Stimulated activated CD8-positive, alpha-beta memory T cell treated with anti-CD3 and anti-CD28 coated beads, Interleukin-15, amount 100 ng/mL, for 4 hours (primary cell): ENCODE data around the gene FGF8.
"Not testable (repeated sequence)": the region's sequence is repeated elsewhere in the genome, so short reads cannot be mapped to it uniquely, and the experiment has no call there.

Source experiments
- DNase-seq, 2 donors: peaks; one replicate each; pipeline ENCODE4 v3.0.0-alpha.2; 2020; ENCODE audit warnings: low read depth in 2 of 2

FGF8 gene

DNA sequence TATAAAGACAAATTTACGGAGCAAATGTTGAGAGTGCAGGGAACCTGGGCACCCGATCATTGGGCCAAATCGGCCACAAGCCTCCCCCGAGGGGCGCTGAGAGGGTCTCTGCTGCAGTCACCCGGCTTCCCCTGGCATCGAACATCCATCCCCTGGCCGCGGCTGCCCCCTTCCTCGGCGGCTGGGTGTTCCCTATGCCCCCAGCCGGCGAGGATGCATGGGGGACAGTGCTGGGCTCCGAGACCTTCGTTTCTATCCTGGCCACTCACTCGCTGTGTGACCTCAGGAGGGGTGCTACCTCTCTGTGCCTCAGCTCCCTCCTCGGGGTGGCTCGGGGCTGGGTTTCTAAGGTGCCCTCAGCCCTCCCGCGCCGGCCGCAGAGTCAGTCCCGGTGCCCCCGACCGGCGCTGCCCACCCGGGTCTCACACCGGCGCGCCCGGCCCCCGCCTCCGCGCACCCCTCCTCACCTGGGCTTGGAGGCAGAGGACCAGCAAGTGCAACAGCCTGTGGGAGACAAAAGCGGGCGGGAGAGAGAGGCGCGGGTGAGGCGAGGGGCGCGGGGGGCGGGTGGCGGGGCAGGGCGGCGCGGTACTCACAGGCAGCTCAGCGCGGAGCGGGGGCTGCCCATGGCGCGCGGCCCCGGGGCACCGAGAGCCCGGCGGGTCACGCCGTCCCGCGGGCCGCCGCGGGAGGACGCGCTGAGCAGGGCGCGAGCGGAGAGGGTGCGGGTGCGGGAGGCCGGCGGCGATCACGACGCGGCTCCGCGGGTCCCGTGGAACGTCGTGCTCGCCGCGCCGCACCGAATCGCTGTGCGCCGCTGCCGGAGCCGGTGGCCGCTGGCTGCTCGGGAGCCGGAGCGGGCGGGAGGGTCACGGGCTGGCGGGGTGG, at the start of gene FGF8:
TSS of gene FGF8 (minus strand) at position 842 of the 888 bp plus-strand sequence. CDS start at position 628, 214 bp downstream.
- DNase-seq = no peak

GRCh38 chr10:101824736-101825135, 48.8 kb upstream of the FGF8 start:
- DNase-seq = no peak

DNA sequence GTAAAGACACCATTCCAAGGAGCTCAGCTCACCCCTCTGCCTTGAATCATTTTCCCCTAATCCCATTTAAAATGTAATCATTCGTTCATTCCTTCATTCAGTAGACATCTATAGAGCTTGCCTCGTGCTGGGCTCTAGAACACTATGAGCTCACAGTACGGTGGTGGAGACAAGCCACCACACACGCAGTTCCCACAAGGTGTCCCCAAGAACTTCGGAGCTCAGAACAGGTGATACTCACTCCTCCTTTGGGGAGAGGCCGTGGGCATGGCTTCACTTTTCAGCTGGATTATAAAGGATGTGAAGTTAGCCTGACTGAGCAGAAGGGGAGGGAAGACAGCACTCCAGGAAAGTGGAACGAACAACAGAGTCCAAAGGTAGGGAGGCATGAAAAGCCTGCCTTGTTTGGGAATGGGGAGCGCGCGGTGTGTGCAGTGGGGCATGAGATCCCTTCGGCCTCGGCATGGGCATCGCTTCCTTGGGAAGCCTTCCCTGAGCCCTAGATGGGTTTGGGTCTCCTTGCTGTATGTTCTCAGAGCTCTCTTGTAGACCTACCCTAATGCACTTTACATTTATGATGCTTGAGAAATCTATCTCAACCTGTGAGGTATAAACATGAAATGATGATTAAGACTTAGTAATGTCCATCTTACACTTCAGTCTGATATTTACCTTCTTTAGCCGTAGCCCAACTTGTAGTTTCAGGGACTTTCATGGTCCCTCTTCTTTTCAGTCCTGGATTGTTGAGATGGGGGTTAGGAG, 43.1 kb upstream of the FGF8 start:
- no peak for DNase-seq

- DNase-seq = peak; percentile 95 to 99
Observed at GRCh38 chr10:101818119-101818871, 42.4 kb upstream of the FGF8 start, which contains the start of gene OGA. Gene OGA, minus strand, starts transcription at chr10:101818444. Its CDS starts 422 bp downstream, at chr10:101818022.

- no peak for DNase-seq
Observed at GRCh38 chr10:101817337-101818118, 41.6 kb upstream of the FGF8 start.

DNA sequence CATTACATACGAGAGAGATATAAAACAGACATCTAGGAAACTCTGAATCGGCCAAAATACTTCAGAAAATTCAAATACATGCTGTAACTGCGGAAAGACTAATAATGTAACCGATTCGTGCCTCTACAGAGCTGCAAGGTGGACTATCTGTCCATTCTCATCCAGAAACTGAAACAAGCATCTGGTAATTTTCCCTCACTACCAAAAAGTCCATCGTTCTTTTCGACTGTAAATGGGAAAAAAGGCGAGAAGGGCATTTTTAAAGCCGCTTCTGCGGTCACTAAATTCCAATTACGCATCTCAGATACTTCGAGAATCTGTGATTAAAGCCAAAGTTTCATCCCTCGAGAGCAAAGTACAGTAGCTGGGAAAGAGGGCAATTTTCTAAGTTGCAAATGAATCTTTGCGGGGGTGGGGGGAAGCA, 41.0 kb upstream of the FGF8 start:
- DNase-seq = no peak

- DNase-seq = no peak
Observed at GRCh38 chr10:101816376-101816775, 40.5 kb upstream of the FGF8 start.

DNA sequence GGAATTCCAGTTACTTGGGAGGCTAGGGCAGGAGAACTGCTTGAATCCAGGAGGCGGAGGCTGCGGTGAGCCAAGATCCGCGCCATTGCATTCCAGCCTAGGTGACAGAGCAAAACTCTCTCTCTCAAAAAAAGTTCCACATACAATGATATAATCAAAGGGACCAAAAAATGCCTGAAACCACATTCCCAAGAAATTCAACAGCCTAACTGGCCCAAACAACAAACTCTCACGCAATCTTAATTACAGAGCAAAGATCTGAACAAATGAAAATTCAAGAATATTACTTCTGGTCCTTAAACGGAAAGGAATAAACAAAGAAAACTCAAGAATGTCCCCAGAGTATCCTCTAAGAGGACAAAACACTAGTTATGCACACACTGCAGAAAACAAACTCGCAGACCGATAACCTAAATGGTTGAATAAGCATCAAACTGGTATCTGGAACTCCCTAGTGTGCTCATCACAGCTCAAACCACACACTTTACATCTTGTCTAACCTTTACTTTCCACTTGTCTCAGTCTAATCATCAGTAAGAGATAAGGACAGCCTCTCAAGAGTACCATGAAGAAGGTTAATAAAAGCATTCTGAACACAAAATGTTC, 38.7 kb upstream of the FGF8 start:
- DNase-seq = no peak

DNA sequence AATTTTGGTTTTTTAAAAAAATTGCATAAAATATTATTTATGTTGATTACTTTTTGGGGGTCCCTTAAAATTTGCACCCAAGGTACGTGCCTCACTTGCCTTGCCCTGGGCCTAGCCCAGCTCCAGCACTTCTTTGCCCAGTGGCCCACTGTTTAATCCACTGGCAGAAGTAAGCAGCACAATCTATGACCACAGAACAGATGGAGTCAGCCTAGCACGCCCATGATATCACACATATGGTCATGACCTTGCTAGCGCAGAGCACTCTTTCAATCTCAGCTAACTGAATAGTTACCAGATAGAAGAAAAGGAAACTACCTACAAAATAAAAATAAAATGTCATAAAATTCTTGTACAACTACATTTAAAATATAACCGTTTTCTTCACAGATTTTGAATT, 36.7 kb upstream of the FGF8 start:
- no peak for DNase-seq

GRCh38 chr10:101807158-101807557, 31.2 kb upstream of the FGF8 start:
- no peak for DNase-seq

GRCh38 chr10:101803511-101803910, 27.6 kb upstream of the FGF8 start:
- DNase-seq = no peak

DNA sequence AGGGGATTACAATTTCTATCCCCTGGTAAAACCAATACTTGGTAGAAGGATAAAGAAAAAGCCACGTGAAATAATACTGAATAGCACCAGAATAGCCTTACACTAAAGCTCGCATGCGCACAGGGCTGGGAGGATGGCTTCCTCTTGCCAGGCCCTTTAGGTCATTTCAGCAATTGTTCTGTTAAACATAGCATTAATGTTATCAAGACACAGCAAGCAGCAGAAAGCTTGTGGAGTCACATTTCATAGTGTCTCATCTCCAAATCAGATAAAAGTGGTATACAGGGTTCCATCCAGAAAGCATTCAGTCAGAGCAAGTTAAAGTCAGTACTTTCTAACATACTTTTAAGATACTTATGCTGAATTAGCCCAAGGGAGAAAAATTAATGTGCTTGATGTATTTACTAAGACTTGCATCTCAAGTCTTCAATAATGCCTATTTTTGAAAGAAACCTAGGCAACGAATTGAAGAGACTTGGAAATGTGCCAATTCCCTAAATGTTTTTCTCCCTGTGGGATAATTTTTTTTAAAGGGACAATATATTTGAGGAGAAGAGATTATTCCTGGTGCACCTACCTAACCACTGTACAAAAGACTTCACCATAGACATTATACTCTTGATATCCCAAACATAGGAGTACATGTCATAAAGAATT, 21.6 kb upstream of the FGF8 start:
- DNase-seq = no peak

- DNase-seq = no peak
Observed at GRCh38 chr10:101793526-101793925, 17.6 kb upstream of the FGF8 start.

- no peak for DNase-seq
Observed at GRCh38 chr10:101789686-101790085, 13.8 kb upstream of the FGF8 start.

GRCh38 chr10:101789231-101789630, 13.3 kb upstream of the FGF8 start:
- DNase-seq = not testable (repeated sequence)

DNA sequence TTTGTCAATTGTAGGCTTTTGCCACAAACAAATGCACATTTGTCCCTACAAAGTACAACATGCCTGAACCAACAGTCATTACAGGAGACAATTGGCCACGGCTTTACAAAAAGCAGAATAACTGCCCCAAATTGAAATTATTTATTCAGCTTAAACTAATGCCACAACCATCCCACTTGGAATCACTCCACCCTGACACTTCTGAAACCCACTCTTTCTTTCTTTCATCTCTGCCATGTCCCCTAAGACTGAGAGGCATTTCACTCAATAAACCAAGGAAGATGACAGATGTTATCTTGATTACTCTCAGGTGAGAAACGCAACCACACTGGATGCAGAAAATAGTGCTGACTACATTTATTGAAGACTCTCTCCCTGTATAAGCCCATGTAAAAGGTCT, 9.9 kb upstream of the FGF8 start:
- DNase-seq = no peak

- no peak for DNase-seq
Observed at GRCh38 chr10:101784558-101784957, 8.6 kb upstream of the FGF8 start.

GRCh38 chr10:101783736-101784118, 7.8 kb upstream of the FGF8 start:
- no peak for DNase-seq

GRCh38 chr10:101782811-101783735, 7.2 kb upstream of the FGF8 start, which contains the start of gene NPM3:
Gene NPM3, minus strand, starts transcription at chr10:101783446. Its CDS starts 56 bp downstream, at chr10:101783390.
- DNase-seq = peak; percentile 70 to 80
